Nephron progenitor cell (in vitro differentiated cells): ENCODE results near the gene GMCL2.

Experiments used
- DNase-seq: peaks from one replicate; pipeline ENCODE4 v3.0.0; 2021
- H3K27ac Mint-ChIP-seq: 2 replicates; pipeline ENCODE4 v1.8.0; 2021; ENCODE audit warnings: mild to moderate bottlenecking, moderate library complexity, mixed read lengths
- H3K27me3 Mint-ChIP-seq: 2 replicates; pipeline ENCODE4 v1.8.0; 2021; ENCODE audit warnings: mild to moderate bottlenecking, low read depth, mixed read lengths; ENCODE audit not compliant: poor library complexity
- H3K36me3 Mint-ChIP-seq: 2 replicates; pipeline ENCODE4 v1.8.0; 2021; ENCODE audit warnings: low read depth, mixed read lengths
- H3K4me1 Mint-ChIP-seq: 2 replicates; pipeline ENCODE4 v1.8.0; 2021; ENCODE audit warnings: mixed read lengths
- H3K4me3 Mint-ChIP-seq: 2 replicates; pipeline ENCODE4 v1.8.0; 2021; ENCODE audit warnings: mild to moderate bottlenecking, moderate library complexity, mixed read lengths
- H3K9me3 Mint-ChIP-seq: 2 replicates; pipeline ENCODE4 v1.8.0; 2021; ENCODE audit warnings: mild to moderate bottlenecking, moderate library complexity, mixed read lengths
- CTCF ChIP-seq: fragments of 200-600 bp; sonication (generic); IDR thresholded peaks from 2 replicates; pipeline ENCODE4 v1.5.0; 2021; ENCODE audit warnings: antibody characterized with exemption

The GMCL2 gene

GRCh38 chr5:178187014-178187413 lies at the start of gene GMCL2:
TSS of gene GMCL2 (minus strand) at chr5:178187371. CDS start at chr5:178187299, 72 bp downstream.
- Mint-ChIP-seq H3K4me3 (no peak within 1 kb of the TSS), H3K36me3 (no peaks in the 10 kb centered on the region), H3K4me1 (peaks cover 7% of the 10 kb centered on the region), H3K27ac (no peak within 1 kb of the TSS), H3K9me3 (peaks cover 8% of the 10 kb centered on the region), H3K27me3 (peaks cover 4% of the 10 kb centered on the region)
- TF ChIP-seq CTCF: no peak
- DNase-seq: no peak

- Mint-ChIP-seq H3K9me3 (no peaks in the 10 kb centered on the region), H3K4me1 (peaks cover 46% of the 10 kb centered on the region), H3K4me3 (no peak overlapping the region), H3K36me3 (no peaks in the 10 kb centered on the region), H3K27me3 (peaks cover 11% of the 10 kb centered on the region), H3K27ac (peak overlapping the region; percentile 17)
- no peak for TF ChIP-seq CTCF
- no peak for DNase-seq
Observed at GRCh38 chr5:178236679-178237078, 49.5 kb upstream of the GMCL2 start.

GRCh38 chr5:178236126-178236525 lies 49.0 kb upstream of the GMCL2 start:
- Mint-ChIP-seq H3K9me3 (no peaks in the 10 kb centered on the region), H3K27ac (peak overlapping the region; percentile 17), H3K4me3 (no peak overlapping the region), H3K27me3 (peaks cover 11% of the 10 kb centered on the region), H3K36me3 (peaks cover 3% of the 10 kb centered on the region), H3K4me1 (peaks cover 51% of the 10 kb centered on the region)
- TF ChIP-seq CTCF: no peak
- no peak for DNase-seq

GRCh38 chr5:178235588-178235974 lies 48.4 kb upstream of the GMCL2 start:
- no peak for TF ChIP-seq CTCF
- H3K9me3 Mint-ChIP-seq: no peaks in the 10 kb centered on the region
- no peak overlapping the region for H3K27ac Mint-ChIP-seq
- DNase-seq: no peak
- H3K4me3 Mint-ChIP-seq: no peak overlapping the region
- H3K27me3 Mint-ChIP-seq: peaks cover 11% of the 10 kb centered on the region
- peaks cover 51% of the 10 kb centered on the region for H3K4me1 Mint-ChIP-seq
- peaks cover 9% of the 10 kb centered on the region for H3K36me3 Mint-ChIP-seq

- H3K27me3 Mint-ChIP-seq: peaks cover 11% of the 10 kb centered on the region
- no peak overlapping the region for H3K4me3 Mint-ChIP-seq
- DNase-seq: peak; percentile 92
- peak; percentile 80 for TF ChIP-seq CTCF
- H3K4me1 Mint-ChIP-seq: peaks cover 55% of the 10 kb centered on the region
- no peaks in the 10 kb centered on the region for H3K9me3 Mint-ChIP-seq
- H3K27ac Mint-ChIP-seq: no peak overlapping the region
- peaks cover 12% of the 10 kb centered on the region for H3K36me3 Mint-ChIP-seq
Observed at GRCh38 chr5:178234750-178235587, 47.8 kb upstream of the GMCL2 start.
